Adipose tissue (tissue), 3 donors: ENCODE data around the gene ARVCF. TPM values are rescaled to one million over a fixed set of nuclear protein-coding genes. Genes with fewer than 3 reads are reported as not detected.

Source experiments
- H3K27ac ChIP-seq: one replicate; pipeline ENCODE4 v1.5.1; 2013; ENCODE audit warnings: low read depth, low read length
- WGBS, 3 donors: extraction: QIAGEN DNeasy Blood & Tissue Kit; methylation state at CpG; one replicate each; pipeline ENCODE4 v1.1.7; 2013; 5-methylcytosine and 5-hydroxymethylcytosine counted together
- polyA plus RNA-seq, 3 donors: library from polyadenylated mRNA; stranded (reverse); fragments of 200-250 nt; gene quantifications; one replicate each; pipeline ENCODE4 v1.2.3, GENCODE V29; 2013
- donor health status: healthy with polysubstance abuse.
- donor health status: Bipolar disorder and iron deficiency.
- donor health status: healthy.

Gene ARVCF
- polyA plus RNA-seq, 3 donors: 4.0 to 9.8 (median 8.5) TPM

DNA sequence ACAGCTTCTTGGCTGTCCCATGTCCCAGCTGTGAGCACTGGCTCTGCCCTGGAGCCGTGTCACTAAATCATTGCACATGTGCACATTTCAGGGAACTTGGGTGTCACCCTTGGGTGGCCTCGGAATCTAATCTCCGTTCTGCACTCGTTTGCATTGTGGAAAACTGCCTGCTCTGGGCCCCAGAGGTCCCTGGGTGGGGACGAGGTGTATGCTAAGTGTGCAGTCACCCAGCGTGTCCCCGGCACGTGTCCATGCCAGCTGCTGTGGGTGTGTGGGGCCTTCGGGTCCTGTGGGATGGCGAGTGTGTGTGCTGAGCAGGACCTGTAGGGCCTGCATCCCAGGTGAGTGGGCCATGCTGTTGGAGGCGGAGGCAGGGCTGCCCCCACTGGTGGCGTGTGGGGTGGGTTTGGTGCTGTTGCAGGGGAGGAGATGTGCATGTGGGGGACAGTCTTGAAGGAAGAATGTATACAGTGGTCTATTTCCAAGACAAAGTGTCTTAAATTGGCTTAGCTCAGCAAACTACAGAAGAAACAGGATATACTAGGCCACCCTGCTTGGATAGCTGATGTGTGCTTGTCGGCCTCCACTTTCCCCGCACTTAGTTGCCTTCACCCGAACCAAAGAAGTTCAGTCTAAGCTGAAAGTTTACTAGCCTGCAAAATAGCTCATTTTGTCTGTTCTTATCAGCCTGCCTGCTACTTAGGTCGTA is 18.9 kb upstream of the ARVCF start:
- no peak overlapping the region for H3K27ac ChIP-seq
- 80 to 86% (median 85%) methylated on average over 16 of the region's 16 CpGs for WGBS, 3 donors

DNA sequence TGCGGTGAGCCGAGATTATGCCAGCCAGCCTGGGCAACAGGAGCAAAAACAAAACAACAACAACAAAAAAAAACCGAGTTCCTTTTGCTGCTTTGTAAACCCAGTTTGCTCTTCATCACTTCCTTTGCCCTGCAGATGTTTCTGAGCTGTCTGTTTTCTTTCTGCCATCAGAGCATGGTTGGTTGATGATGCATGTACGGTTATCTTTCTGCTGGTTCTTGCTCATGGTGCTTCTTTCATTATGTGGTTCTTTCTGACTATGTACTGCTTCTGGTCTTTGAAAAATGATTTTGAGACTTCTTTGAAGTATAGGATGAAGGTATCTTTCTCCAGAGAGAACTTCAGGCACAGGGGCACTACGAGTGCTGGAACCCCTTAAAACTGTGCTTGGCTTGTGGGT is 17.5 kb upstream of the ARVCF start:
- WGBS, 3 donors: 84 to 94% (median 86%) methylated on average over 5 of the region's 5 CpGs
- no peak overlapping the region for H3K27ac ChIP-seq

DNA sequence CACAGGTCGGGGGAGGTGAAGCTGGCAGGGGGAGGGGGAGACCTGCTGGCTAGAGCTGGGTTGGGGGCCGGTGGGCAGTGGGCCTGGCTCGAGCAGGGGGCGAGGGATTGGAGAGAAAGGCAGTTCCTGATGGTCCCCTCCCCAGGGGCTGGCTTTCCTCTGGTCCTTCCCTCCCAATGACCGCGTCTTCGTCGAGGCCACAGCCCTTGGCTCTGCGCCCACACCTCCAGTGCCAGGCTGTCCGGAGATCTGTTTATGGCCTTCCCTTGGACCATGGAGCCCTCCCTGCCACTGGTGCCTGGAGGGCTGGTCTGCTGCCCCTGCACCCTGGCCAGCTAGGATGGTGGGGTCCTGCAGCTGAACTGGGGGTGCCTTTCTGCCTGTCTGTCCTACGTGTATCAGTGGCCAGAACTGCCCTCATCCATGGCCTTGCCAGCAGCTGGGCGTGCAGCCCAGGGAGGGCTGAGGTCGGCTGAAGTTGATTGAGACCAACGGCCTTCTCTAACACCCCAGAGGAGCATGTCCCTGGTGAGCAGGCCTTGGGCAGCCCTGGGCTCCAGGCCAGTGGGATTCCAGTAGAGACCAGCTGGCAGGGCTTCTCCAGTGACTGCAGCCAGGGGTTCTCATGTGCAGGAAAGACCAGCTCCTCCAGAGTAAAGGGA is 16.6 kb upstream of the ARVCF start:
- WGBS, 3 donors: 44 to 71% (median 51%) methylated on average over 13 to 14 of the region's 14 CpGs
- H3K27ac ChIP-seq: no peak overlapping the region

DNA sequence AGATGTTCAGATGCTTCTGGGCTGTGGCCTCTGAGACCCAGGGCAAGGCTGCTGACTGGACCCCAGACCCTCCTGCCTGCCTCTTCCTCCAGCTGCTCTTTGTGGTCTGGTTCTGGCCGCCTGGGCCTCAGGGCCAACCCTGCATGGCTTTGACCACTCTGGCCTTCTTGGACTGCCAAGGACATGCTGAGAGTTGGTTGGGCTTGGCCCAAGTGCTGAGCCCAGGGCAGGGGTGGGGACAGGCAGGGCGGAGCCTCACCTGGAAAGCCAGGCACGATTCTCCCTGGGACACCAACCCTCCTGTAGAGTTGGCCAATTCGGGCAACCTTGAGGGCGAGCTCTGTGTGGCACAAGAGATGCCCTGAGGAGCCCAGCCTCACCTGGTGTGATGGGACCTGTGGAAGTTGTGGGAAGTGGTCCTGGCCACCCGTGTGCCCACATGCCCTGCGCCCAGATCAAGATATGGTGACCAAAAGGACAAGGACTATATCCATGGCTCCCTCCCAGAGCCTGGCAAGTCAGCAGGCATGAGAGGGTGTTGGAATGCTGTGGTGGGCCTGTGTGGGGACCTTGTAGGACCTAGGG is 15.9 kb upstream of the ARVCF start:
- WGBS, 3 donors: 66 to 95% (median 90%) methylated on average over 7 of the region's 7 CpGs
- H3K27ac ChIP-seq: no peak overlapping the region

DNA sequence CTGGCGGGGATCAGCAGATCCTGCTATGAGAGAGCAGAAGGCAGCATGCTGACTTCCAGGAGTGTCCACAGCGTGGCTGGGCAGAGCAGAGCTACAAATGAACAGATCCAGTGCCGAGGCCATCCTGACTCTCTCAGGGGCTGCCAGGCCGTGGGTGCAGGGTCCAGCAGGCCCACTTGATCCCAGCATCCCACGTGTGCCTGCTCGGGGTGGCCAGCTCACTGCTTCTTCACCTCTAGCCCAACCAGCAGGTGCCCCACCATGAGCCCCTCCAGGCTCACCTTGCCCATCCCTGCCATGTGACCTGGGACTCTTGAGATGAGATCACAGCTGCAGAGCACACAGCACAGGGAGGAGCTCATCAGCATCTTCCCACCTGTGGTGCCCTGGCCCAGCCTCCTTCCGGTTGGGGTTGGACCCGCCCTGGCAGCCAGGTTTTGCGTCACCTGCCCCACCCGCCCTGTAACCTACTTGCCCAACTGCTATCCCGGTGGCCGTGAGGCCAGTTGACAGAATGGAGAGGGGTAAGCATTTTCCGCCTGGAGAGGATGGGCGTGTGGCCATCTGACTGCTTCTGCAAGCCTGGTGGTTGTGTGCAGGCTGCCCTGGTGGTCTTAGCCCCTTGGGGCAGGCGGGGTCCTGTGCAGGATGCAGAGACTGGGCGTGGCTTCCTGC is 15.2 kb upstream of the ARVCF start:
- H3K27ac ChIP-seq: no peak overlapping the region
- WGBS, 3 donors: 73 to 93% (median 76%) methylated on average over 16 of the region's 16 CpGs

DNA sequence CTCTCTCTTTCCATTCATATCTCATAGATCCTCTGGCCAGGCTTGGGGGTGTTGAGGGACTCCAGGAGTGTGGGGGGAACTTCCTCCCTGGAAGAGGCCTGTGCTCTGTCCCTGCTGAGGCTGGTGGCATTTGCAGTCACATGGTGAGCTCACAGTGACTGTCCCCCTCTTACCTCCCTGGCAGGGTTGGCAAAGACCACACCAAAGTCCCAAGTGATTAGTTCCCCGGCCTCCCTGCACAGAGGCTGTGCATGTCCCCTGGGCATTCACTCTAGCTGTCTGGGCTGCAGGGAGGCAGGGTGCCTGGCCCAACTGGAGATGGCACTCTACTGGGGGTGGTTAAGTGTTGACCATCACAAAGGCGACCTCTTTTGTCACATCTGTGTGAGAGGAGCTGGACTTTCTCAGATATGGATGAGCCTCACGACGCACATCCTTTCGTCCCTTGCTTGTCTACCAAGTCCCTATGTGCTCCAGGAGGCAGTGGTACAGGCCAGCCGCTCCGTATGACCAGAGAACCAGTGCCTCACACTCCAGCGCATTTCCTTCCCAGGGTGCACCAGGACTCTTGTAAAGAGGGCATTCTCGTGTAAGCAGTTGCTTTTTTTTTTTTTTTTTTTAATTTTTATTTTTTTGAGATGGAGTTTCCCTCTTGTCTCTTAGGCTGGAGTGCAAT is 13.1 kb upstream of the ARVCF start:
- WGBS, 3 donors: 91 to 94% (median 92%) methylated on average over 9 of the region's 9 CpGs
- no peak overlapping the region for H3K27ac ChIP-seq

DNA sequence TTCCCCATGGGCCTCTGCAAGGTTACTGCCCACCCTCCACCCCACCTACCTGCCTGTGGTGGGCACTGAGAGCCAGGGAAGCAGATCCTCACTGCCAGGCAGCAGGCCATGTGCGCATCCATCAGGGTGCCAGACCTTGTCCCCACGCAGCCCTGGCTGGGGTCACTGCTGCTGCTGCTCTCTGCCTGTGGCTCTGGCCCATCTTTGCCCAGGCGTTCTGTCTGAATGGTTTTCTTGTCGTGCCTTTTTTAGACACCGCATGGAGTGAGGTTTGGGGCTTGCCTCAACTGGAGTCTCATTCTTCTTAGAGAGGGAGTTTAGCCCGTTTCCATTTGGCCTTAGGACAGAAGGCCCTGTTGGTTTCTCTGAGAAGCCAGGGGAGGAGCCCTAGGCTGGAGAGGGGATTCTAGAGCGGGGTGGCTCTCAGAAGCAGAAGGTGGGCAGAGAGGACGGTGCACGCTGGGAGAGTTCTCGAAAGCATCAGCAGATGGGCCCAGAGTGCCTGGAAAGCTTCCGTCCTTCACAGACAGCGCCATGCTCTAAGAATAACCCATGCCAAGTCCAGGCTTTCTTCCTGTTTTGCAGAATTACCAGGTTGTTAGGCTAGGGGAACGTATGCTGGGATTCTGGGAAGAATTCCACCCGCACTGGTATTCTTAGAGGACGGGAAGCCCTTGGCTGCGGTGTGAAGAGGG is 12.4 kb upstream of the ARVCF start:
- 78 to 79% (median 78%) methylated on average over 16 of the region's 16 CpGs for WGBS, 3 donors
- no peak overlapping the region for H3K27ac ChIP-seq

DNA sequence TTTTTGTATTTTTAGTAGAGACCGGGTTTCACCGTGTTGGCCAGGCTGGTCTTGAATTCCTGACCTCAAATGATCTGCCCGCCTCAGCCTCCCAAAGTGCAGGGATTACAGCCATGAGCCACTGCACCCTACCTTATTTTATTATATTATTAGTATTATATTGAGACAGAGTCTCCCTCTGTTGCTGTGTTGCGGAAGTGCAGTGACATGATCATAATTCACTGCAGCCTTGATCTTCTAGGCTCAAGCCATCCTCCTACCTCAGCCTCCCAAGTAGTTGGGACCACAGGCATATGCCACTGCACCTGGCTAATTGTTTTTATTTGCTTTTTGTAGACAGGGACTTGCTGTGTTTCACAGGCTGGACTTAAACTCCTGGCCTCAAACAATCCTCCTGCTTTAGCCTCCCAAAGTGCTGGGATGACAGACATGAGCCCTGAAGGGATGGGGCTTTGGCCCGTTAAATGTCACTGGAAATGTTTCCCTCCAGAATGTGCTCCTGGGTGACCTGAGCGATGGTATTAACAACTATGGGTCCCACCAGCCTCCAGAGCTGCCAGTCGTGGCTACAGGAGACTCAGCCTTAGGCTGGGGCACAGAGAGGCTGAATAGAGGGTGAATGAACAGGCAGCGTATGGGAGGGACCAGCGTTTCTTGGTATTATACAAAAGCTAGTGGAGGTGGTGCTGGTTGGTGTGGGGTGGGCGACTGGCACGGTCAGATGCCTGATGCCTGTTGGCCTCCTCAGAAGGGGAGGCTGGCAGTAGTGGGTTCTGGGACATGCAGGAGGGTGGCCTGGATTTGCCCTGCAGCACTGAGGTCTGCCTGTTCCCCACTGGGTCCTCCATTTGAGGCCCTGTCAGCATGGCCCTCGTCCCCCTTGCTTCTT is 11.6 kb upstream of the ARVCF start:
- 85 to 95% (median 89%) methylated on average over 12 of the region's 12 CpGs for WGBS, 3 donors
- H3K27ac ChIP-seq: no peak overlapping the region

DNA sequence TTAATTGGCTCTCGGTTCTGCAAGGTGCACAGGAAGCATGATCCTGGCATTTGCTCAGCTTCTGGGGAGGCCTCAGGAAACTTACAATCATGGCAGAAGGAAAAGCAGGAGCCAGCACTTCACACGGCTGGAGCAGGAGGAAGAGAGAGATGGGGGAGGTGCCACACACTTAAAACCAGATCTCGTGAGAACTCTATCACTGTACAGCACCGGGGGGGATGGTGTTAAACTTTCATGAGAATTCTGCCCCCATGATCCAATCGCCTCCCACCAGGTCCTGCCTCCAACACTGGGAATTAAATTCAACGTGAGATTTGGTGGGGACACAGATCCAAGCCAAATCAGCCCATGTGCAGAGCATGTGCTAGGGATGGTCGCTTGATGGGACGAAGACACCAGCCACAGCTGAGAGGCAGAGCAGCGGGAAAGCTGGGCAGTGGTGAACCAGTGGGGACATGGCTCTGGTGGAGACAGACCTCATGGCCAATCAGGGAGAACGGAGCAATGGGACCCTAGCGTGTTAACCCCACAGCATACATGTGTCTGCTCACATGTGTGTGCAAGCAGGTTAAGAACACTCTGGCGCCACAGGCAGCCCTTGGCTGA is 10.5 kb upstream of the ARVCF start:
- H3K27ac ChIP-seq: no peak overlapping the region
- 81 to 87% (median 81%) methylated on average over 12 of the region's 12 CpGs for WGBS, 3 donors

DNA sequence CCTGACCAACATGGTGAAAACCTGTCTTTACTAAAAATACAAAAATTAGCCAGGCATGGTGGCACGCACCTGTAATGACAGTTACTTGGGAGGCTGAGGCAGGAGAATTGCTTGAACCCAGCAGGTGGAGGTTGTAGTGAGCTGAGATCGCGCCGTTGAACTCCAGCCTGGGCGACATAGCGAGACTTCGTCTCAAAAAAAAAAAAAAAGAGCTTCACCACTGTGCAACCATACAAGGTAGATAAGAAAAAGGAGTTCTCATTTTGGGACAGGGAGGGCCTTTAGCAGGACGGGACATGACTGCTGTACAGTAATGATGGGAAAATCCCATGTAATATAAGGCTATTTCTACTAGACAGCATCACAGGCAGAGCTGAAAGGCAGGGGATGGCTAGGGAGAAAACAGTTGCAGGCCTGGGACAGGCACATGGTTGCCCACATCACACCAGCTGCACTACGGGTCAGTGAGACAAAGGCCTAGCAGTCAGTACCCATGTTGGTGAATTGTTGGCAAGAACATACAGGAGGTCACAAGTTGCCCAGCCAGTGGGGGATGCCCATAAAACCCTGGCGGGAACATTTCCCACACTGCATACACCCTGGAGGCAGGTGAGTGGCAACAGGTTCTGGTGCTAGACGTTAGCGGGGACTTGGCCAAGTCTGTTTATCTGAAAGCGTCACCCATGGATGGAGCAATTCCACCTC is 9.7 kb upstream of the ARVCF start:
- WGBS, 3 donors: 93 to 97% (median 95%) methylated on average over 13 of the region's 13 CpGs
- no peak overlapping the region for H3K27ac ChIP-seq

DNA sequence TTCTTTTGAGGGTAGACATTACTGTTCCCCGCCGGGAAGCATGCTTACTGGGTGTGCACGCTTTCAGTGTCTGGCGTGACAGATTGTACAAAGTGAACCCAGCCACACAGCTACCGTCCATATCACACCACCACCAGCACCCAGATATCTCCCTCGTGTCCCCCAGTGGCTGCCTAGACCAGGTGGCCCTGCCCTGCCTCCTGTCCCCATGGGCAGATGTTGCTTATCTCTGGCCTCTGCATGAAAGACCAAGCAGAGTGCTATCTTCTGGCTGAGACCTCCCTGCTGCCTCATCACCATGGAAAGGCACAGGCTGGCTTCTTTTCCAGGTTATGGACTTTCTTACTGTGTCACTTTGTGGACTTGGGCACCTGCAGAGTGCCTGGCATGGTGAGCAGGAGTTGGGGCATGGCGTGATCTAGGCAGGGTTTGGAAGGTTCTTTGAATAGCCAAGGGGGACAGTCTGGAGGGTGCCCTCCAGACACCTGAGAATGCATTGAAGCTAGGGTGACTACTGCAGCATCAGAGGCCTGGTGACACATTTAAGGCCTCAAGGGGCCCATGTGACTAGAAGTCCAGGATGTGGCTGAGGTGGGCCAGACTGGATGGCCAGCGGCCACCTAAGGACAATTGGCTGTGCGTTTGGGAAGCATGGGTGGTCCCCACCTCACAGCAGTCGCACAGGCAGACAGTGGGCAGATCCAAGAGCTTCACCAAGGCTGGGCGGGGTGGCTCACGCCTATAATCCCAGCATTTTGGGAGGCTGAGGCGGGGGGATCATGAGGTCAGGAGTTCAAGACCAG is 9.0 kb upstream of the ARVCF start:
- no peak overlapping the region for H3K27ac ChIP-seq
- 94 to 97% (median 94%) methylated on average over 13 of the region's 13 CpGs for WGBS, 3 donors

DNA sequence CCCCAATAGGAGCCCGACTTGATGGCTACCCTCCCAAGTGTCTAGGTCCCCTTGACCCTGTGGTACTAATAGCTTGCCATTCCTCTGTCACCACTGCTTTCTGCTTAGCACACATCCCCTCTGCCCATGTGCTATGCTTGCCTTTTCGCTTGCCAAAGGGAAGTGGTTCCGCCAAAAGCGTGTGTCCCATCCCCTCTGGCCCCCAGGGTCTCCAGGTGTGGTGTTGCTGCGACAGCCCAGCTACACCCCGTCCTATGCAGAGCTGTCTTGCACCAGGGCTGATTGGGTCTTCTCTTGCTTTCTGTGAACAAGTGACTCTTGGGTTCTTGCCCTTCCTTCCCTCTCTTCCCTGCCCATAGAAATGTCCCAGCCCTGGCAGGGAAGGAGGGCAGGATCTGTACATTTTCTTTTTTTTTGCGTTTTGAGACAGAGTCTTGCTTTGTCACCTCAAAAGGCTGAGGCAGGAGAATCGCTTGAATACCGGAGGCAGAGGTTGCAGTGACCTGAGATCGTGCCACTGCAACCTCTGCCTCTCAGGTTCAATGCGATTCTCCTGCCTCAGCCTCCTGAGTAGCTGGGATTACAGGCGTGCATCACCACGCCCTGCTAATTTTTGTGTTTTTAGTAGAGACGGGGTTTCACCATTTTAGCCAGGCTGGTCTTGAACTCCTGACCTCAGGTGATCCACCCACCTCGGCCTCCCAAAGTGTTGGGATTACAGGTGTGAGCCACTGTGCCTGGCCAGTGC is 8.2 kb upstream of the ARVCF start:
- 89 to 95% (median 93%) methylated on average over 15 of the region's 15 CpGs for WGBS, 3 donors
- no peak overlapping the region for H3K27ac ChIP-seq

DNA sequence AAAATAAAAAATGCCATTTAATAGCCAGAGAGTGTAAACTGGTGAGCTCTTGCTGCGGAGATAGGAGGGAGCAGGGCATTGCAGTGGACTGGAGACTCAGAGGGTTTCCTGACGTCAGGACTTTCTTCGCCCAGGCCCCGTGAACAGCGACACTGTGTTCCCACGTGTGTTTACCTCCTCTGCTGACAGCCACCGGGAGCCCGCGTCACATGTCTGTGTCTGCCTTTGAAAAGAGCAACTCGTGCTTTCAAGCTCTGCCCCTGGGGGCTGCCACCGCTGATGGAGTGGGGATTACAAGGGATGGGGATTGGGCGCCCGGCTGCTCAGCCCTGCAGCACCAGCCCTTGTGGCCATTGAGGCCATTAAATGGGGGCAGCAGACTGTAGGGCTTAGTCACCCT is 7.6 kb upstream of the ARVCF start:
- H3K27ac ChIP-seq: no peak overlapping the region
- WGBS, 3 donors: 75 to 82% (median 80%) methylated on average over 13 of the region's 13 CpGs

DNA sequence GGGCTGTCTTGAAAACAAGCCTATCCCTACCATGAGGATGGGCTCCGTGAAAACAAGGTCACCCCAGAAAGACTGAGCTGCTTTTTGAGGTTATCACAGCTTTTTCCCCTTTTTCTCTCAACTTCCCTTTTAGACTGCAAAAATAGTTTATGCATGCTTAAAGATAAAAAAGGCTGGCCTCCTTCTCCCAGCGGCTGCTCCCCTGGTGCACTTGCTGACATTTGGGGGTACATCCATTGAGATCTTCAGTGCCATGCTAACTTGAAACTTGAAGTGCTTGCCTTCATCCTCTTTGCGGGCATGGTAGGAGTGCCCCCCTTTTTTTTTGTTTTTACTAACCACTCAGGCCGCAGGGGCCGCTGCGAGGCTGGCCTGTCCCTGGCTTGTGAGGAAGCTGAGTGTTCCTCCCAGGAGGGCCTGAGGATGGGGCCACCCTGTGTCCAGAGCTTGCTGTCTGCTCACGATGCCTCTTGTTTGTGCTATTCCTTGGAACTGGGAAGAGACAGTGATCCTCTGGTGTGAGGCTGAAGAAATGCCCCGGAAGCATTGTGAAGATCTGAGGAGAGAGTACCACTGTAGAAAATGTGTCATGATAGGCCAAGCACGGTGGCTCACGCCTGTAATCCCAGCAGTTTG is 6.5 kb upstream of the ARVCF start:
- no peak overlapping the region for H3K27ac ChIP-seq
- WGBS, 3 donors: 58 to 86% (median 82%) methylated on average over 10 of the region's 10 CpGs
